Endothelial cell of umbilical vein (primary cell): ENCODE data around the gene RELL2. TPM values are rescaled to one million over a fixed set of nuclear protein-coding genes. Genes with fewer than 3 reads are reported as not detected.

Experiments
- BruUV-seq: library from RNA; stranded (reverse); fragments of 400-500 nt; replicated peaks from 2 replicates; lab custom pipeline; 2021; lab: Mats Ljungman, UMichigan
- CTCF ChIA-PET: fragments of 300-600, 350-600 bp; sonication (Branson Sonifier 250); formaldehyde crosslinking; loops from one replicate; lab custom pipeline; 2021; ENCODE audit warnings: antibody characterized with exemption, inconsistent platforms; lab: Charles Lee
- POLR2A ChIA-PET: fragments of 300-600, 350-600 bp; sonication (Branson Sonifier 250); formaldehyde crosslinking; loops from one replicate; lab custom pipeline; 2021; ENCODE audit warnings: antibody characterized with exemption, inconsistent platforms; lab: Charles Lee
- DNase-seq: peaks from one replicate; pipeline ENCODE4 v3.0.0-alpha.2; 2011; ENCODE audit warnings: low read depth, low spot score
- FAIRE-seq: peaks from 2 replicates; lab custom pipeline; 2011; peaks lifted over from hg19 to GRCh38; lab: Jason Lieb, UNC
- H2AFZ ChIP-seq: 2 replicates; pipeline ENCODE4 v1.6.0; 2012; ENCODE audit warnings: low read depth, low read length, control low read depth, inconsistent platforms
- H3K27ac ChIP-seq: 2 replicates; pipeline ENCODE4 v1.5.1; 2011; ENCODE audit warnings: low read depth, mild to moderate bottlenecking, control low read depth, low read length, moderate library complexity; ENCODE audit not compliant: insufficient read depth
- H3K27me3 ChIP-seq, 2 experiments: 2 replicates each; pipeline versions ENCODE4 v1.6.0 to v1.6.1; 2011; ENCODE audit warnings: low read length in 2 of 2, mixed read lengths in 1 of 2; ENCODE audit not compliant: control insufficient read depth in 2 of 2, insufficient read depth in 2 of 2
- H3K36me3 ChIP-seq, 2 experiments: 2 replicates in 1 of 2; 3 replicates in 1 of 2; pipeline ENCODE4 v1.5.1; 2011; ENCODE audit warnings: low read length in 2 of 2, mild to moderate bottlenecking in 1 of 2, moderate library complexity in 1 of 2; ENCODE audit not compliant: control insufficient read depth in 2 of 2, insufficient read depth in 2 of 2; ENCODE audit errors: extremely low read depth in 1 of 2
- H3K4me1 ChIP-seq: 3 replicates; pipeline ENCODE4 v1.5.1; 2011; ENCODE audit warnings: mild to moderate bottlenecking, low read length; ENCODE audit not compliant: control insufficient read depth, insufficient read depth; ENCODE audit errors: extremely low read depth
- H3K4me2 ChIP-seq: 2 replicates; pipeline ENCODE4 v1.6.1; 2011; ENCODE audit warnings: low read length, control low read depth, mixed read lengths; ENCODE audit not compliant: insufficient read depth
- H3K4me3 ChIP-seq, 3 experiments: fragments of 200-600 bp in 1 of 3; sonication (generic), shearing (Covaris generic) in 1 of 3; replicated peaks in 1 of 3; 2 replicates each; pipeline ENCODE4 v1.5.1; 2011 to 2016; ENCODE audit warnings: control low read depth in 3 of 3, low read length in 3 of 3, mild to moderate bottlenecking in 2 of 3, inconsistent platforms in 1 of 3, low read depth in 1 of 3, moderate library complexity in 1 of 3; ENCODE audit not compliant: insufficient read depth in 1 of 3
- H3K79me2 ChIP-seq: 2 replicates; pipeline ENCODE4 v1.6.0; 2012; ENCODE audit warnings: low read length, inconsistent platforms; ENCODE audit not compliant: control insufficient read depth, insufficient read depth
- H3K9ac ChIP-seq: replicated peaks from 2 replicates; pipeline ENCODE3; 2011; ENCODE audit warnings: low read length, control low read depth; ENCODE audit not compliant: insufficient read depth; ENCODE audit errors: extremely low read depth
- H3K9me1 ChIP-seq: replicated peaks from 3 replicates; pipeline ENCODE4 v1.6.0; 2011; ENCODE audit warnings: mild to moderate bottlenecking, low read length; ENCODE audit not compliant: control insufficient read depth, insufficient read depth; ENCODE audit errors: extremely low read depth
- H3K9me3 ChIP-seq: replicated peaks from 2 replicates; pipeline ENCODE4 v1.5.1; 2012; ENCODE audit warnings: low read length, inconsistent platforms; ENCODE audit not compliant: control insufficient read depth, insufficient read depth
- H4K20me1 ChIP-seq: replicated peaks from 2 replicates; pipeline ENCODE3; 2011; ENCODE audit warnings: mild to moderate bottlenecking, low read length; ENCODE audit not compliant: control insufficient read depth, insufficient read depth; ENCODE audit errors: extremely low read depth
- FOS ChIP-seq: IDR thresholded peaks from 2 replicates; pipeline ENCODE4 v1.6.1; 2011; ENCODE audit warnings: mild to moderate bottlenecking, low read length, moderate library complexity, borderline replicate concordance; ENCODE audit not compliant: insufficient read depth
- MYC ChIP-seq: IDR thresholded peaks from one replicate; pipeline ENCODE4 v1.6.1; 2011; ENCODE audit warnings: mild to moderate bottlenecking, low read depth, low read length
- POLR2A ChIP-seq: IDR thresholded peaks from 2 replicates; pipeline ENCODE4 v1.6.1; 2012; ENCODE audit warnings: low read depth, mild to moderate bottlenecking, control low read depth, low read length
- POLR2AphosphoS5 ChIP-seq: IDR thresholded peaks from 2 replicates; pipeline ENCODE4 v1.6.1; 2012; ENCODE audit warnings: low read depth, mild to moderate bottlenecking, control low read depth, low read length, moderate library complexity; ENCODE audit not compliant: insufficient read depth
- dilution Hi-C: fragments of 300-500 bp; cut with MboI; formaldehyde crosslinking; loops from one replicate; pipeline ENCODE4 v1.15.0; 2019; ENCODE audit warnings: low sequenced_read_pairs; ENCODE audit not compliant: extremely low pct_ligation_motif_present
- intact Hi-C: fragments of 100-400 bp; cut with micrococcal nuclease; formaldehyde crosslinking; loops from one replicate; pipeline ENCODE4 v1.10.0; 2022
- polyA plus RNA-seq, 4 experiments: library from polyadenylated mRNA; depleted of rRNA in 3 of 4; stranded (reverse) in 3 of 4; unstranded in 1 of 4; fragments of >200 nt; gene quantifications; 2 replicates each; pipeline versions ENCODE4 v1.2.1 to v1.2.3, GENCODE V29; 2011 to 2012; ENCODE audit warnings: missing spikeins in 1 of 4
- total RNA-seq: library from RNA; stranded (reverse); gene quantifications from 2 replicates; pipeline ENCODE4 v1.2.3, GENCODE V29; 2021
- TF ChIP-seq, protein P1 (sequence below), 2 donors: IDR thresholded peaks; 1 replicate in 1 of 2; 2 replicates in 1 of 2; pipeline ENCODE4 v1.5.1; 2011; ENCODE audit warnings: low read length in 2 of 2, mild to moderate bottlenecking in 2 of 2, moderate library complexity in 2 of 2, control low read depth in 1 of 2, inconsistent platforms in 1 of 2, low read depth in 1 of 2; ENCODE audit not compliant: insufficient read depth in 1 of 2; ENCODE audit errors: extremely low read depth in 1 of 2

The RELL2 gene
- total and polyA plus RNA-seq, 2 donors (not counting 3 experiments of a cell fraction or from before 2014, with no cell fraction given), result 3.4 to 3.6 TPM

DNA sequence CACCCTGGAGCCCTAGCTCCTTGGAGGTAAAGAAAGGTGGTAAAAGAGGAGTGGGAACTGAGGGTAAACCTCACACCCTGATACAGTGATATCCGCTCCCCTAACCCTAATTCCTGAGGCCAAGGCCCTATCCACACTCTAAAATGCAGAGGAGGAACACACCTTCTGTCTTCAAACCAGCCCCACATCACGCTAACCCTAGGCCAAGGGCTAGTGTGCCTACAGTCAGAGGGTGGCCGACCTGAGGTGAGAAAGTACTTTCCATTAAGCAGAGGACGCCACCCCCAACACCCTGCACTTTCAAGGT, 738 bp upstream of the RELL2 start:
- no TSS peak for BruUV-seq
- Histone ChIP-seq H3K4me1 (peaks cover 19% of the 10 kb centered on the region), H3K9ac (peak overlapping the region; percentile 77), H3K27me3 (no peaks in the 10 kb centered on the region), H4K20me1 (peaks cover 5% of the 10 kb centered on the region), H3K36me3 (no peaks in the 10 kb centered on the region), H3K27ac (no peak overlapping the region), H3K4me2 (peak overlapping the region; percentile 83), H3K9me1 (no peaks in the 10 kb centered on the region), H3K79me2 (peaks cover 28% of the 10 kb centered on the region), H3K9me3 (no peaks in the 10 kb centered on the region), H2AFZ (no peak overlapping the region), H3K4me3 (peak overlapping the region; percentile 75 to 82 (median 77))
- ChIA-PET CTCF (interaction anchor here (1.5 to 14.7 kb wide), 5 partner anchors 15 to 44 kb away, joined by 3 to 163 read pairs (median 7); partner anchors contain the start of genes DIAPH1 and FCHSD1), POLR2A (interaction anchor here (1.1 to 1.5 kb wide), 2 partner anchors 32 to 44 kb away, joined by 3 to 5 read pairs; no protein-coding TSS in a partner anchor)
- intact Hi-C loops (loop anchor here (1.0 kb wide), 1 partner anchor 17 kb away; no protein-coding TSS in a partner anchor), dilution Hi-C loops (no loop called here)
- DNase-seq (no peak), FAIRE-seq (no peak)
- TF ChIP-seq POLR2A (no peak), POLR2AphosphoS5 (no peak), MYC (no peak), FOS (no peak)
- TF ChIP-seq, protein P1, sequence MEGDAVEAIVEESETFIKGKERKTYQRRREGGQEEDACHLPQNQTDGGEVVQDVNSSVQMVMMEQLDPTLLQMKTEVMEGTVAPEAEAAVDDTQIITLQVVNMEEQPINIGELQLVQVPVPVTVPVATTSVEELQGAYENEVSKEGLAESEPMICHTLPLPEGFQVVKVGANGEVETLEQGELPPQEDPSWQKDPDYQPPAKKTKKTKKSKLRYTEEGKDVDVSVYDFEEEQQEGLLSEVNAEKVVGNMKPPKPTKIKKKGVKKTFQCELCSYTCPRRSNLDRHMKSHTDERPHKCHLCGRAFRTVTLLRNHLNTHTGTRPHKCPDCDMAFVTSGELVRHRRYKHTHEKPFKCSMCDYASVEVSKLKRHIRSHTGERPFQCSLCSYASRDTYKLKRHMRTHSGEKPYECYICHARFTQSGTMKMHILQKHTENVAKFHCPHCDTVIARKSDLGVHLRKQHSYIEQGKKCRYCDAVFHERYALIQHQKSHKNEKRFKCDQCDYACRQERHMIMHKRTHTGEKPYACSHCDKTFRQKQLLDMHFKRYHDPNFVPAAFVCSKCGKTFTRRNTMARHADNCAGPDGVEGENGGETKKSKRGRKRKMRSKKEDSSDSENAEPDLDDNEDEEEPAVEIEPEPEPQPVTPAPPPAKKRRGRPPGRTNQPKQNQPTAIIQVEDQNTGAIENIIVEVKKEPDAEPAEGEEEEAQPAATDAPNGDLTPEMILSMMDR (IDR thresholded peaks at IDR 0.05; ENCODE audit: extremely low read depth in 1 of 2, insufficient read depth in 1 of 2, low read depth in 1 of 2, low read length in 2 of 2), result no peak
